ENCODE results near the gene CRNN.

The CRNN gene

GRCh38 chr1:152386940-152387339, 27.1 kb downstream of the CRNN start:
- H3K36me3 ChIP-seq (ENCODE audit: insufficient read depth, low read length), result no peaks in the 10 kb centered on the region
- TF ChIP-seq EZH2 (IDR thresholded peaks at IDR 0.05), result no peak
- TF ChIP-seq POLR2AphosphoS5 (IDR thresholded peaks at IDR 0.05; ENCODE audit: borderline replicate concordance, low read depth, low read length), result no peak
- TF ChIP-seq FOXP2 (optimal IDR thresholded peaks at IDR 0.05; ENCODE audit: control extremely low read depth, extremely low read length, insufficient read depth), result no peak
- H3K9ac ChIP-seq (ENCODE audit: insufficient read length), result no peak overlapping the region
- no peak for DNase-seq (ENCODE audit: low read depth, low spot score)
- no peaks in the 10 kb centered on the region for H3K9me3 ChIP-seq (ENCODE audit: low read depth, low read length)
- no peak overlapping the region for H3K4me3 ChIP-seq
- no peak overlapping the region for H3K27ac ChIP-seq

GRCh38 chr1:152380932-152381331, 33.1 kb downstream of the CRNN start:
- DNase-seq (ENCODE audit: low read depth, low spot score), result no peak
- no peaks in the 10 kb centered on the region for H3K36me3 ChIP-seq (ENCODE audit: insufficient read depth, low read length)
- no peak overlapping the region for H3K9ac ChIP-seq (ENCODE audit: insufficient read length)
- TF ChIP-seq POLR2AphosphoS5 (IDR thresholded peaks at IDR 0.05; ENCODE audit: borderline replicate concordance, low read depth, low read length), result no peak
- no peak for TF ChIP-seq EZH2 (IDR thresholded peaks at IDR 0.05)
- no peak for TF ChIP-seq FOXP2 (optimal IDR thresholded peaks at IDR 0.05; ENCODE audit: control extremely low read depth, extremely low read length, insufficient read depth)
- no peaks in the 10 kb centered on the region for H3K9me3 ChIP-seq (ENCODE audit: low read depth, low read length)
- H3K4me3 ChIP-seq, result no peak overlapping the region
- H3K27ac ChIP-seq, result no peak overlapping the region

GRCh38 chr1:152374451-152374850, 39.6 kb downstream of the CRNN start:
- no peak overlapping the region for H3K9ac ChIP-seq (ENCODE audit: insufficient read length)
- no peak for TF ChIP-seq POLR2AphosphoS5 (IDR thresholded peaks at IDR 0.05; ENCODE audit: borderline replicate concordance, low read depth, low read length)
- no peak for TF ChIP-seq EZH2 (IDR thresholded peaks at IDR 0.05)
- no peak for TF ChIP-seq FOXP2 (optimal IDR thresholded peaks at IDR 0.05; ENCODE audit: control extremely low read depth, extremely low read length, insufficient read depth)
- no peak for DNase-seq (ENCODE audit: low read depth, low spot score)
- H3K9me3 ChIP-seq (ENCODE audit: low read depth, low read length), result no peaks in the 10 kb centered on the region
- no peak overlapping the region for H3K4me3 ChIP-seq
- no peak overlapping the region for H3K27ac ChIP-seq
- no peaks in the 10 kb centered on the region for H3K36me3 ChIP-seq (ENCODE audit: insufficient read depth, low read length)

- TF ChIP-seq EZH2 (IDR thresholded peaks at IDR 0.05) (no peak), FOXP2 (optimal IDR thresholded peaks at IDR 0.05; ENCODE audit: control extremely low read depth, extremely low read length, insufficient read depth) (no peak), POLR2AphosphoS5 (IDR thresholded peaks at IDR 0.05; ENCODE audit: borderline replicate concordance, low read depth, low read length) (no peak)
- Histone ChIP-seq H3K9ac (ENCODE audit: insufficient read length) (no peak overlapping the region), H3K9me3 (ENCODE audit: low read depth, low read length) (no peaks in the 10 kb centered on the region), H3K4me3 (no peak overlapping the region), H3K36me3 (ENCODE audit: insufficient read depth, low read length) (no peaks in the 10 kb centered on the region), H3K27ac (no peak overlapping the region)
- DNase-seq (ENCODE audit: low read depth, low spot score), result no peak
Measured at GRCh38 chr1:152372672-152373071, 41.4 kb downstream of the CRNN start.

- TF ChIP-seq POLR2AphosphoS5 (IDR thresholded peaks at IDR 0.05; ENCODE audit: borderline replicate concordance, low read depth, low read length), result no peak
- TF ChIP-seq FOXP2 (optimal IDR thresholded peaks at IDR 0.05; ENCODE audit: control extremely low read depth, extremely low read length, insufficient read depth), result no peak
- TF ChIP-seq EZH2 (IDR thresholded peaks at IDR 0.05), result no peak
- Histone ChIP-seq H3K9me3 (ENCODE audit: low read depth, low read length) (no peaks in the 10 kb centered on the region), H3K4me3 (no peak overlapping the region), H3K27ac (no peak overlapping the region), H3K9ac (ENCODE audit: insufficient read length) (no peak overlapping the region), H3K36me3 (ENCODE audit: insufficient read depth, low read length) (no peaks in the 10 kb centered on the region)
- no peak for DNase-seq (ENCODE audit: low read depth, low spot score)
Measured at GRCh38 chr1:152367436-152367835, 46.6 kb downstream of the CRNN start.

GRCh38 chr1:152359906-152360305, 54.2 kb downstream of the CRNN start, which contains the start of gene FLG2:
FLG2 (minus strand) TSS chr1:152360006; CDS start chr1:152358884, 1,122 bp downstream.
- no peak within 1 kb of the TSS for H3K4me3 ChIP-seq
- TF ChIP-seq EZH2 (IDR thresholded peaks at IDR 0.05) (no peak), POLR2AphosphoS5 (IDR thresholded peaks at IDR 0.05; ENCODE audit: borderline replicate concordance, low read depth, low read length) (no peak), FOXP2 (optimal IDR thresholded peaks at IDR 0.05; ENCODE audit: control extremely low read depth, extremely low read length, insufficient read depth) (no peak)
- DNase-seq (ENCODE audit: low read depth, low spot score), result no peak
- H3K9me3 ChIP-seq (ENCODE audit: low read depth, low read length), result no peaks in the 10 kb centered on the region
- H3K36me3 ChIP-seq (ENCODE audit: insufficient read depth, low read length), result no peaks in the 10 kb centered on the region
- H3K9ac ChIP-seq (ENCODE audit: insufficient read length), result no peak within 1 kb of the TSS
- no peak within 1 kb of the TSS for H3K27ac ChIP-seq

Data from SK-N-MC (cell line).